ENCODE measurements around the gene LIN7A. TPM values are rescaled to one million over a fixed set of nuclear protein-coding genes. Genes with fewer than 3 reads are reported as not detected.
"Not testable (repeated sequence)": the region's sequence is repeated elsewhere in the genome, so short reads cannot be mapped to it uniquely, and the experiment has no call there.

The LIN7A gene
- total RNA-seq, 1 experiment from 2014 or later = 1.9 TPM

DNA sequence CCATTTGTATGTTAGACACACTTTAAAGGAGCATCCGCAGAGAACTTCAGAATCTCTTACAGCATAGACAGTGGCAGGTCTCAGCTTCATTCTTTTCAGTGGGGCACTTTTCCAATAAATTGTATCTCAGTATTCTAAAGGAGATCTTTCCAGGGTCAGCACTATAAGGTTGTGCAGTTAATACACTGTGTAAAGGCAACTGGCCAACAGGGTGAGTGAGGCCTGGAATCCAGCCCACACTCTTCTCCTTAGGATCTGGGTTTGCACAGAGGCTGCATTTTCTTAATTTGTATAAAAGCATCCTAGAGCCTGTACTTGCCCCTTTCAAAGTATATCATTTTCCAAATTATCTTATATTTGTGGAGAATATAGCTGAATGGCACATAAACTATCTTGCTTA lies 126.9 kb downstream of the LIN7A start:
- no peak for DNase-seq (ENCODE audit: low read depth)

GRCh38 chr12:80807640-80808288 lies 130.0 kb downstream of the LIN7A start:
- no peak for DNase-seq (ENCODE audit: low read depth)

- DNase-seq (ENCODE audit: low read depth) = no peak
Observed at GRCh38 chr12:80805106-80805505, 132.6 kb downstream of the LIN7A start.

DNA sequence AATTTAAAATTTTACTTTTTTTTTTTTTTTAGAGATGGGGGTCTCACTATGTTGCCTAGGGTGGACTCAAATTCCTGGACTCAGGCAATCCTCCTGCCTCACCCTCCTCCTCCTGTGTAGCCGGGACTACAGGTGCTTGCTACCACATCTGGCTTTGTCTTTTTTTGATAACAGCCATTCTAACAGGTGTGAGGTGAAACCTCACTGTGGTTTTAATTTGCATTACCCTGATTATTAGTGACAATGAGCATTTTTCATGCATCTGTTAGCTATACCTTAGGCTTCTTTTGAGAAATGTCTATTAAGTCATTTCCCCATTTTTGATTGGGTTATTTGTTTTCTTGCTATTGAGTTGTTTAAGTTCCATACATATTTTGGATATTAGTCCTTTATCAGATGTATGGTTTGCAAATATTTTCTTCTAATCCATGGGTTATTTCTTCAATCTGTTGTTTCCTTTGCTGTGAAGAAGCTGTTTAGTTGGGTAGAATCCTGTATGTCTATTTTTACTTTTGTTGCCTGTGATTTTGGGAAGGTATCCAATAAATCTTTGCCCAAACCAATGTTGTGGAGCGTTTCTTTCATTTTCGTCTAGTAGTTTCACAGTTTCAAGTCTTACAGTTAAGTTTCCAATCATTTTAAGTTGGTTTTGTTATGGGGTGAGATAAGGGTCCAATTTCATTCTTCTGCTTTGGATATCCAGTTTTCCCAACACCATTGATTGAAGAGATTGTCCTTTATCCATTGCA lies 134.9 kb downstream of the LIN7A start:
- no peak for DNase-seq (ENCODE audit: low read depth)

DNA sequence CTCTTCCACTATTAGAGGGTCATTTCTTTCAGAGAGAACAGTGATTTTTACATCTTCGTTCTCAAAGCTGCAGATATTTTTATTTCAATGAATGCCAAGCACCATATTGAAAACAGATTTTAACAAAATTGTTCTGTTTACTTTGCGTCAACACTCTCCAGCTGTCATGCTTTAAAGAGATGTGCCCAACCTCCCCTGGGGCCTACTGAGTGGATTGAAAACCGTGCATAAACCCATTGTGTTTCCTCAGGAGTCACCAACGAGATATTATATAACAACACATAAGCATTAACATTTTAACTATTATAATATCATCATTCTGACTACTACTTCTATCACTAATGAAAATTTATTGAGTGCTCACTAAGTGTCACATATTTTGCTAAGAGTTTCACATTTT lies 139.5 kb downstream of the LIN7A start:
- no peak for DNase-seq (ENCODE audit: low read depth)

DNA sequence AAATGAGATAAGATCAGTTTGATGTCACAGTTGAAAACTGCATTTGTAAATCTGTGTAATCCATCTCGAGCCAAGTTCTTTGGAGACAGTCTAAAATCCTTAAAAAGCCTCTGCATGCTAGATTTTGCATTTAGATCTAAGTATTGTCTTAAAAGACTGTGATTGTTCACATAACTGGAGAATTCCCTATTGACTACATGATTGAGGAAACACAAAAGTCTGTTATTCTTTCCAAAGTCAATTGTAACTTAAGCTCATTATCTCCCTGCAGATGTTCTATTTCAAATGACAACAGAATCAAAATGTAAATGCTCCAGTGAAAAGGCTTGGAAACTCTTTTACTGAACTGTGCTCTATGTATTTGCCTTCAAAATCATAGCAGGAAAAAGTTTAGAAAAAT lies 143.2 kb downstream of the LIN7A start:
- no peak for DNase-seq (ENCODE audit: low read depth)

- no peak for DNase-seq (ENCODE audit: low read depth)
Observed at GRCh38 chr12:80792861-80793260, 144.9 kb downstream of the LIN7A start.

GRCh38 chr12:80791863-80792262 lies 145.9 kb downstream of the LIN7A start:
- no peak for DNase-seq (ENCODE audit: low read depth)

- DNase-seq (ENCODE audit: low read depth) = not testable (repeated sequence)
Observed at GRCh38 chr12:80788407-80788806, 149.3 kb downstream of the LIN7A start.

GRCh38 chr12:80782963-80783470 lies 154.7 kb downstream of the LIN7A start:
- not testable (repeated sequence) for DNase-seq (ENCODE audit: low read depth)

- no peak for DNase-seq (ENCODE audit: low read depth)
Observed at GRCh38 chr12:80781313-80781712, 156.4 kb downstream of the LIN7A start.

DNA sequence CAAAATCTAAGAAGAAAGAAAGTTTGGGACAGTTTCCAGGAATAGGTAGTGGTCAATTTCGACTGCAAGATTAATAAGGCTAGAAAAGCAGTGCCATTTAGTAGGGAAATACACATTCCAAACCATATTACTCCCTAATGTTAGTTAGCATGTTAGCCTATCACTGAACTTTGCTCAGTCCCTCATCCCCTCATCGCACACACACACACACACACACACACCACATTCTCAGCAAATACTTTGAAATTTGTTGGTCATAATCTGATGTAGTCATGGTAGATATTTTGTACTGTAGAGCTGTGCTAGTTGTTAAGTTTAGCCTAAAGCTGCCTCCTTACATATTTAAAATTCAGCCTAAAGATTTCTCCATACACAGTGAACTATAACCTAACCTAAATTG lies 157.0 kb downstream of the LIN7A start:
- DNase-seq (ENCODE audit: low read depth) = no peak

GRCh38 chr12:80778005-80778541 lies 159.7 kb downstream of the LIN7A start:
- peak; percentile 79 for DNase-seq (ENCODE audit: low read depth)

- DNase-seq (ENCODE audit: low read depth) = no peak
Observed at GRCh38 chr12:80777587-80777986, 160.1 kb downstream of the LIN7A start.

DNA sequence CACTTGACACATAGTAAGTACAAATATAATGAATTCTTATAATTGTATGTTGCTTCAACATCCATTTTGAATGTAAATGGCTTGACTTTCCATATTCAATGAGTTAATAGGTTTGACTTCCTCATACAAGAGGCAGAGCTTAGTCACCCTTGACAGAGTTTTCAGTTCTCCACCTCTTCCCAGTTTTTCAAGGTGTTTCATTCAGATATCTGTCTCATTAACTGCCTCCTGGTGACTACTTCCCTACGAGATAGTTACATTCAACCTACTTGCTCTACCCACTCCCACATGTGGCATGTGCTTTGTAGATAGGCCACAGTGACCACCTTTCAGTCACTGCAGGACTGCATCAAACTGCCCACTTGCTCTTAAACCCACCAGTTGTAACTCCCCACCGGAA lies 161.0 kb downstream of the LIN7A start:
- no peak for DNase-seq (ENCODE audit: low read depth)

DNA sequence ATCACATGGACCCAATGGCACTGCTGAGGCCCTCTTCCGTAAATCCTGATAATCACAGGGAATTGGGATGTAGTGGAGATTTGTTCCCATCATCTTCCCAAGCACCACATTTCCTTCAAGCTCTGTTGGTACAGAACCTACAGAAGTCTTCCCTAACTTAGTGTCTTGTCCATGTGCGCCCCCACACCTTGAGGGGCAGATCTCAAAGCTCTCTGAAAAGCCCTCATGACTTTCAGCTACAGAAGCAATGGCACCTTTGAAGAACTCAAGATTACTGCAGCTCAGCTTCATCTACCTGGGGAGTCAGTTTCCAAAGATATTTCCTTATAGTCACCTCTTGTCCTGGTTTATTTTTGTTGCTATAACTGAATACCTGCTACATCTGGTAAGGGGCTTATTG lies 166.8 kb downstream of the LIN7A start:
- no peak for DNase-seq (ENCODE audit: low read depth)

GRCh38 chr12:80769553-80770140 lies 168.1 kb downstream of the LIN7A start:
- DNase-seq (ENCODE audit: low read depth) = peak; percentile 7

DNA sequence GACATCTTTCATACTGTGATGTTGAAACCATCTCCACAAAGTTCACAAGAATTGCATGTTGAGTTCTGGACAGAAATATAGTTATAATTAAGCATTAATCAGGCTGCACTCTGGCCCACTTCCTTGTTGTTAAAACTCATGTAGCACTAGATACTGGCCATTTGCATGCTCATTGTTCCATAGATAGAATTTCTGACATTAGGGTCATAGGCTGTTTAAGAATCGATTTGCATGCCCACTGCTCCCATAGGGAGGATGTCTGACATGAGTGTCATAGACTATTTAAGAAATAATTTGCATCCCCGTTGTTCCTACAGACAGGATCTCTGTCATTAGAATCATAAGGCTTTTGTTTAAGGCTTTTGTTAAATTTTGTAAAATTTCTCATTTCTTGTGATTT lies 170.8 kb downstream of the LIN7A start:
- DNase-seq (ENCODE audit: low read depth) = no peak

GRCh38 chr12:80766210-80766609 lies 171.5 kb downstream of the LIN7A start:
- no peak for DNase-seq (ENCODE audit: low read depth)

DNA sequence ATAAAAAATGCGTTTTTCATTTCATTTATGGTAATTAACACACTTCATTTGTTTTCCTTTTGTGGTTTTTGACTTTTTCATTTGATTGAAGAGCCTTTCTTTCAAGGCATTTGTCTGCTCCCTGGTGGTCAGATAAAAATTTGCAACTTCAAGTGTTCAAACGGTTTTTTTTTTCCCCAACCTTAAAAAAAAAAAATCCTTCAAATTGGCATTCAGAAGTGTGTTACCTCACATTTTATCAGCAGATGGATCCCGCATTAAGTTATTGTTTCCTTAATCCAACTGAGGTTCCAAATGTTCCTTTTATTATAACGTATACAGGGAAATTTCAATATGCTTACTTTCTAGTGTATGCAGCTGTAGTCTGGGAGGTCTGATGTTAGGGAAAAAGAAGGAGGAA lies 173.9 kb downstream of the LIN7A start:
- peak; percentile 53 for DNase-seq (ENCODE audit: low read depth)

DNA sequence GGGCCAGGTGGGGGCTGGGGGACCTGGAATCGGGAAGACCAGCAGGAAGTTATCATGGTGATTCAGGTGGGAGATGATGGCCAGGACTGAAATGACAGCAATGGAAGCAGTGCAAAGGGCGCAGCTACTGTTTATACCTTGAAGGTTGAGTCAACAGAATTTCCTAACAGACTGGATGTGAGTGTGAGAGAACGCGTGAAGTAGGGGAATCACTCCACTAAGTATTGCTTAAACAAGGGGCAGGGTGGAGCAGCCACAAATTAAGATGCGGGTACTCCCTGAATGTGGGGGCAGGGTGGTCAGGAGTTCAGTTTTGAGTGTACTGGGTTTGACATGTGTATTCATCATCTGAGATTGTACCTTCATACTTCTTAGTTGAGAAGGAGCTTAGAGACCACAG lies 175.9 kb downstream of the LIN7A start:
- peak; percentile 4 for DNase-seq (ENCODE audit: low read depth)

GRCh38 chr12:80756875-80757274 lies 180.9 kb downstream of the LIN7A start:
- no peak for DNase-seq (ENCODE audit: low read depth)

DNA sequence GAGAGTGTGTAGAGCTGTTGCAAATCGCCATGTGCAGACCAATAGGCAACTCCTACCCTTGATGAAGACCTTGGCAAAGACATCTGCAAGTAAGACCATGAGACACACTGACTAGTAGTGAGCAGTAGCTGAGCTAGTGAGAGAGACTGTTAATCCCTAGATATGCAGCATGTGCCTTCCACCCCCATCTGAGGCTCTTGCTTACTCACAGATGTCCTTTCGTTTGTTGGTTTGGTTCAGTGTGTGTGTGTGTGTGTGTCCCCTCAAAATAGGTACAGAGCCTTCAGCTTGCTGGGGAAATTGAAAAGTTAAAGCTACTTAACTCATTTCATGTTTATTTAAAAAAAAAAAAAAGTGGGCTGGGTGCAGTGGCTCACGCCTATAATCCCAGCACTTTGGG lies 183.5 kb downstream of the LIN7A start:
- DNase-seq (ENCODE audit: low read depth) = no peak
